IMR-90 (cell line): ENCODE data around the gene ASB17. TPM values are rescaled to one million over a fixed set of nuclear protein-coding genes. Genes with fewer than 3 reads are reported as not detected.

Source experiments
- ATAC-seq: fragments of 200-7000 bp; cut with Tn5 transposase; 2 replicates; pipeline ENCODE4 v1.9.1; 2020; ENCODE audit warnings: low read depth, mild to moderate bottlenecking, moderate library complexity
- BruUV-seq: library from RNA; stranded (reverse); fragments of 400-500 nt; replicated peaks from 2 replicates; lab custom pipeline; 2021; lab: Mats Ljungman, UMichigan
- CTCF ChIA-PET: fragments of 300-600 bp; formaldehyde crosslinking; extraction: SDS; loops from one replicate; lab custom pipeline; 2021; ENCODE audit warnings: antibody characterized with exemption; lab: Yijun Ruan, JAX
- POLR2A ChIA-PET: fragments of 300-600 bp; sonication (Branson Sonifier 250); formaldehyde crosslinking; loops from one replicate; lab custom pipeline; 2022; ENCODE audit warnings: antibody characterized with exemption; ENCODE audit not compliant: unreplicated experiment; lab: Charles Lee
- DNase-seq: peaks from one replicate; pipeline ENCODE4 v3.0.0; 2013
- H2AFZ ChIP-seq: replicated peaks from 2 replicates; pipeline ENCODE3; 2013; ENCODE audit warnings: low read length, mild to moderate bottlenecking; ENCODE audit not compliant: poor library complexity
- H2AK5ac ChIP-seq: 2 replicates; pipeline ENCODE4 v1.6.1; 2013; ENCODE audit warnings: low read depth, low read length, inconsistent platforms
- H2AK9ac ChIP-seq: replicated peaks from 2 replicates; pipeline ENCODE3; 2013; ENCODE audit warnings: mild to moderate bottlenecking, low read depth, low read length, moderate library complexity; ENCODE audit not compliant: poor library complexity
- H2BK120ac ChIP-seq: 2 replicates; pipeline ENCODE4 v1.6.1; 2013; ENCODE audit warnings: low read depth, low read length, inconsistent platforms
- H2BK15ac ChIP-seq: 3 replicates; pipeline ENCODE4 v1.6.1; 2013; ENCODE audit warnings: low read depth, low read length, inconsistent platforms
- H2BK20ac ChIP-seq: 2 replicates; pipeline ENCODE4 v1.6.1; 2013; ENCODE audit warnings: low read depth, mild to moderate bottlenecking, inconsistent platforms, low read length, moderate library complexity
- H2BK5ac ChIP-seq: 2 replicates; pipeline ENCODE4 v1.6.1; 2013; ENCODE audit warnings: mild to moderate bottlenecking, low read depth, low read length, inconsistent platforms; ENCODE audit not compliant: poor library complexity, severe bottlenecking
- H3K14ac ChIP-seq: replicated peaks from 2 replicates; pipeline ENCODE4 v1.6.1; 2013; ENCODE audit warnings: low read depth, low read length, inconsistent platforms
- H3K18ac ChIP-seq: 2 replicates; pipeline ENCODE4 v1.6.1; 2013; ENCODE audit warnings: low read depth, low read length, control low read depth
- H3K23ac ChIP-seq: 2 replicates; pipeline ENCODE4 v1.6.1; 2013; ENCODE audit warnings: low read depth, low read length, inconsistent platforms
- H3K27ac ChIP-seq: 2 replicates; pipeline ENCODE4 v1.5.1; 2013; ENCODE audit warnings: mild to moderate bottlenecking, control low read depth, low read length; ENCODE audit not compliant: insufficient read depth
- H3K27me3 ChIP-seq: 2 replicates; pipeline ENCODE4 v1.6.1; 2013; ENCODE audit warnings: low read length; ENCODE audit not compliant: control insufficient read depth, insufficient read depth
- H3K36me3 ChIP-seq: 2 replicates; pipeline ENCODE4 v1.6.1; 2013; ENCODE audit warnings: low read length, mixed read lengths; ENCODE audit not compliant: control insufficient read depth, insufficient read depth
- H3K4ac ChIP-seq: 2 replicates; pipeline ENCODE4 v1.6.1; 2013; ENCODE audit warnings: low read depth, low read length, inconsistent platforms
- H3K4me1 ChIP-seq: 2 replicates; pipeline ENCODE4 v1.6.1; 2013; ENCODE audit warnings: low read length, mixed read lengths; ENCODE audit not compliant: control insufficient read depth, insufficient read depth
- H3K4me2 ChIP-seq: 2 replicates; pipeline ENCODE4 v1.6.1; 2013; ENCODE audit warnings: low read depth, mild to moderate bottlenecking, control low read depth, low read length, moderate library complexity
- H3K4me3 ChIP-seq: 2 replicates; pipeline ENCODE4 v1.5.1; 2013; ENCODE audit warnings: low read depth, mild to moderate bottlenecking, control low read depth, low read length, moderate library complexity; ENCODE audit not compliant: insufficient read depth
- H3K56ac ChIP-seq: 2 replicates; pipeline ENCODE4 v1.6.1; 2013; ENCODE audit warnings: low read length, inconsistent platforms; ENCODE audit not compliant: insufficient read depth; ENCODE audit errors: extremely low read depth
- H3K79me1 ChIP-seq, 2 experiments: 2 replicates each; pipeline ENCODE4 v1.6.1; 2013; ENCODE audit warnings: low read length in 2 of 2, inconsistent platforms in 1 of 2, low read depth in 1 of 2
- H3K9ac ChIP-seq: 2 replicates; pipeline ENCODE4 v1.6.1; 2013; ENCODE audit warnings: low read depth, low read length, control low read depth
- H3K9me1 ChIP-seq: 2 replicates; pipeline ENCODE4 v1.6.1; 2013; ENCODE audit warnings: low read length, inconsistent platforms; ENCODE audit not compliant: insufficient read depth
- H3K9me3 ChIP-seq: 2 replicates; pipeline ENCODE4 v1.6.1; 2013; ENCODE audit warnings: low read length; ENCODE audit not compliant: control insufficient read depth, insufficient read depth
- H4K20me1 ChIP-seq: 2 replicates; pipeline ENCODE4 v1.6.1; 2013; ENCODE audit warnings: low read length, inconsistent platforms; ENCODE audit not compliant: insufficient read depth
- H4K5ac ChIP-seq: 2 replicates; pipeline ENCODE4 v1.6.1; 2013; ENCODE audit warnings: mild to moderate bottlenecking, low read depth, low read length, control low read depth
- H4K8ac ChIP-seq, 2 experiments: 2 replicates each; pipeline ENCODE4 v1.6.1; 2013; ENCODE audit warnings: low read depth in 2 of 2, low read length in 2 of 2, control low read depth in 1 of 2, inconsistent platforms in 1 of 2
- H4K91ac ChIP-seq: 2 replicates; pipeline ENCODE4 v1.6.1; 2013; ENCODE audit warnings: low read depth, low read length, inconsistent platforms; ENCODE audit not compliant: insufficient read depth
- BHLHE40 ChIP-seq: fragments of 150-350 bp; IDR thresholded peaks from 2 replicates; pipeline ENCODE4 v1.6.1; 2016; ENCODE audit warnings: mild to moderate bottlenecking, low read depth, low read length
- CEBPB ChIP-seq: IDR thresholded peaks from 2 replicates; pipeline ENCODE4 v1.6.1; 2012; ENCODE audit warnings: low read depth, low read length, improper control_type of control experiment
- ELK1 ChIP-seq: fragments of 150-350 bp; IDR thresholded peaks from 2 replicates; pipeline ENCODE4 v1.6.1; 2016; ENCODE audit warnings: low read depth, mild to moderate bottlenecking, low read length, moderate library complexity, borderline replicate concordance
- FOS ChIP-seq: fragments of 150-350 bp; IDR thresholded peaks from 2 replicates; pipeline ENCODE4 v1.6.1; 2016; ENCODE audit warnings: low read depth, low read length
- MAFK ChIP-seq: IDR thresholded peaks from 2 replicates; pipeline ENCODE4 v1.6.1; 2012; ENCODE audit warnings: low read depth, low read length, improper control_type of control experiment
- MXI1 ChIP-seq: IDR thresholded peaks from 2 replicates; pipeline ENCODE4 v1.6.1; 2012; ENCODE audit warnings: low read depth, mild to moderate bottlenecking, low read length, moderate library complexity, borderline replicate concordance
- NFE2L2 ChIP-seq: fragments of 150-350 bp; IDR thresholded peaks from 2 replicates; pipeline ENCODE4 v1.6.1; 2016; ENCODE audit warnings: low read depth, mild to moderate bottlenecking, low read length
- RFX5 ChIP-seq: IDR thresholded peaks from 2 replicates; pipeline ENCODE4 v1.8.0; 2012; ENCODE audit warnings: low read depth, mild to moderate bottlenecking, low read length, moderate library complexity
- USF2 ChIP-seq: fragments of 150-350 bp; IDR thresholded peaks from 2 replicates; pipeline ENCODE4 v1.6.1; 2017; ENCODE audit warnings: mild to moderate bottlenecking, antibody characterized with exemption, low read length, low read depth
- WGBS, 2 experiments: methylation state at CpG; one replicate each; pipeline versions ENCODE4 v1.1.5 to v1.1.7; 2013; ENCODE audit warnings: missing lambda C conversion rate in 2 of 2; ENCODE audit not compliant: insufficient read length in 1 of 2; ENCODE audit errors: extremely low coverage in 2 of 2; 5-methylcytosine and 5-hydroxymethylcytosine counted together
- dilution Hi-C: fragments of 300-500 bp; cut with HindIII; formaldehyde crosslinking; loops from one replicate; pipeline ENCODE4 v1.14.3; 2018; ENCODE audit warnings: low sequenced_read_pairs; ENCODE audit not compliant: unreplicated experiment
- in situ Hi-C: fragments of 300-500 bp; cut with MboI; formaldehyde crosslinking; loops from 3 replicates; pipeline ENCODE4 v1.14.3; 2019; ENCODE audit warnings: low sequenced_read_pairs, inconsistent platforms, mixed read lengths
- intact Hi-C: fragments of 100-400 bp; cut with micrococcal nuclease; formaldehyde crosslinking; loops from 2 replicates; pipeline ENCODE4 v1.10.0; 2022
- polyA plus RNA-seq, 3 experiments: library from polyadenylated mRNA; depleted of rRNA; stranded (reverse); fragments of >200 nt; gene quantifications; 2 replicates each; pipeline ENCODE4 v1.2.3, GENCODE V29; 2012; ENCODE audit warnings: low replicate concordance in 1 of 3
- total RNA-seq: library from RNA; depleted of rRNA; stranded (reverse); fragments of >200 nt; gene quantifications from 2 replicates; pipeline ENCODE4 v1.2.3, GENCODE V29; 2012

ASB17 gene
- total and polyA plus RNA-seq, 2 of the 4 experiments (the other 2 are of a cell fraction): not detected

- no peak overlapping the region for H2AK9ac ChIP-seq
- H3K9me1 ChIP-seq: no peaks in the 10 kb centered on the region
- WGBS, 2 experiments: no CpG with 5 or more reads among the region's 1 CpG
- no peak overlapping the region for H4K91ac ChIP-seq
- no peak overlapping the region for H3K56ac ChIP-seq
- in situ Hi-C loops: no loop called here
- no peak overlapping the region for H3K9ac ChIP-seq
- ATAC-seq (no peak), DNase-seq (no peak)
- no peaks in the 10 kb centered on the region for H3K27me3 ChIP-seq
- H3K4me2 ChIP-seq: no peak overlapping the region
- H4K20me1 ChIP-seq: no peaks in the 10 kb centered on the region
- no TSS peak for BruUV-seq
- H3K27ac ChIP-seq: no peak overlapping the region
- no peak overlapping the region for H2BK5ac ChIP-seq
- H2BK120ac ChIP-seq: no peak overlapping the region
- H3K36me3 ChIP-seq: no peaks in the 10 kb centered on the region
- H3K79me1 ChIP-seq: no peaks in the 10 kb centered on the region
- H3K9me3 ChIP-seq: no peaks in the 10 kb centered on the region
- H3K18ac ChIP-seq: no peak overlapping the region
- no peaks in the 10 kb centered on the region for H3K4me1 ChIP-seq
- no peak overlapping the region for H2BK20ac ChIP-seq
- intact Hi-C loops: no loop called here
- dilution Hi-C loops: no loop called here
- H3K14ac ChIP-seq: no peak overlapping the region
- no peak overlapping the region for H2AK5ac ChIP-seq
- no peak overlapping the region for H2BK15ac ChIP-seq
- H3K23ac ChIP-seq: no peak overlapping the region
- H4K5ac ChIP-seq: no peak overlapping the region
- no peak for TF ChIP-seq CEBPB
- TF ChIP-seq NFE2L2: no peak
- no peak for TF ChIP-seq ELK1
- no peak for TF ChIP-seq MAFK
- no peak for TF ChIP-seq RFX5
- TF ChIP-seq USF2: no peak
- TF ChIP-seq MXI1: no peak
- no peak for TF ChIP-seq FOS
- no peak for TF ChIP-seq BHLHE40
- H3K4me3 ChIP-seq: no peak overlapping the region
- H2AFZ ChIP-seq: no peak overlapping the region
- POLR2A ChIA-PET: no interaction called here
- H3K4ac ChIP-seq: no peak overlapping the region
- H4K8ac ChIP-seq: no peak overlapping the region
- CTCF ChIA-PET: no interaction called here
Observed at GRCh38 chr1:75879985-75880384, 52.2 kb downstream of the ASB17 start.
